Measurements from ENCODE around the gene ALDH16A1. TPM values are rescaled to one million over a fixed set of nuclear protein-coding genes. Genes with fewer than 3 reads are reported as not detected.
"Not testable (repeated sequence)": the region's sequence is repeated elsewhere in the genome, so short reads cannot be mapped to it uniquely, and the experiment has no call there.

Gene ALDH16A1
- total RNA-seq, 3 donors from 2014 or later, result 31.2 to 36.4 (median 36.3) TPM

DNA sequence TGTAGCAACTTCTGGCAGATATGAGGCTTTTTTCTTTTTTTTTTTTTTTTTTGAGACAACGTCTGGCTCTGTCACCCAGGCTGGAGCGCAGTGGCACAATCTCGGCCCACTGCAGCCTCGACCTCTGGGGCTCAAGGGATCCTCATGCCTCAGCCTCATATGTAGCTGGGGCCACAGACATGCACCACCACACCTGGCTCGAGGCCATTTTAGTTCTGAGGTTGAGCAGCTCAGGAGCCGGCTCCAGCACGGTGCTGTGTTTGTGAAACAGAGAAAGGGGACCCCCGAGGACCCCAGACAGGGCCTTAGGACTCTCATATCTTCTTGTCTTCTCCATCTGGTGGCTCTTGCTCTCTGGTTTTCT, 17.6 kb downstream of the ALDH16A1 start:
- ATAC-seq (no peak), DNase-seq (no peak)
- TF ChIP-seq CTCF (IDR thresholded peaks at IDR 0.05), result no peak
- Histone ChIP-seq H3K4me1 (ENCODE audit: low read depth) (peaks cover 11% of the 10 kb centered on the region), H3K9me3 (no peaks in the 10 kb centered on the region), H3K4me3 (no peak overlapping the region), H3K36me3 (ENCODE audit: low read depth) (no peaks in the 10 kb centered on the region)
- intact Hi-C loops (cut with DNase I, micrococcal nuclease), result no loop called here

DNA sequence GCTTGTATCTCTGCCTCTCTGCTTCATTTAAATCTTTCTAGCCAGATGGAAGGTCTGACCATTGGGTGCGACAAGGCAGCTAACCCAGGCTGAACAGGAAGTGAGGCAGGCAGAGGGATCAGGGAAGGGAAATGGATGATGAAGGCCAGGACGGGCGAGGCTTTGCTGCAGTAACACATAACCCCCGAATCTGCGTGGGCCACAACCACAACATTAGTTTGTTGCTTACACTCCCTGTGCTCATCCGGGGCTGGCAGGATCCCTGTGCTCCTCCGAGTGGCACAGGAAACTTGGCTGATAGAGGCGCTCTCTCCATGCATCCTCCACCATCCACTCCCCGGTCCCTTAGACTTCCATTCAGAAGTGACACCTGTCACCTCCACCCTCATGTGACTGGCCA, 19.9 kb downstream of the ALDH16A1 start:
- Histone ChIP-seq H3K4me3 (no peak overlapping the region), H3K4me1 (ENCODE audit: low read depth) (peaks cover 11% of the 10 kb centered on the region), H3K9me3 (no peaks in the 10 kb centered on the region), H3K36me3 (ENCODE audit: low read depth) (no peaks in the 10 kb centered on the region)
- intact Hi-C loops (cut with DNase I, micrococcal nuclease), result no loop called here
- ATAC-seq, result no peak
- no peak for TF ChIP-seq CTCF (IDR thresholded peaks at IDR 0.05)
- DNase-seq, result no peak

- DNase-seq; H3K9me3 ChIP-seq; ATAC-seq; H3K4me3 ChIP-seq; intact Hi-C loops (cut with DNase I, micrococcal nuclease); H3K36me3 ChIP-seq (ENCODE audit: low read depth): not testable (repeated sequence)
- H3K4me1 ChIP-seq (ENCODE audit: low read depth), result peaks cover 12% of the 10 kb centered on the region
Observed at GRCh38 chr19:49473501-49473867, 20.5 kb downstream of the ALDH16A1 start.

DNA sequence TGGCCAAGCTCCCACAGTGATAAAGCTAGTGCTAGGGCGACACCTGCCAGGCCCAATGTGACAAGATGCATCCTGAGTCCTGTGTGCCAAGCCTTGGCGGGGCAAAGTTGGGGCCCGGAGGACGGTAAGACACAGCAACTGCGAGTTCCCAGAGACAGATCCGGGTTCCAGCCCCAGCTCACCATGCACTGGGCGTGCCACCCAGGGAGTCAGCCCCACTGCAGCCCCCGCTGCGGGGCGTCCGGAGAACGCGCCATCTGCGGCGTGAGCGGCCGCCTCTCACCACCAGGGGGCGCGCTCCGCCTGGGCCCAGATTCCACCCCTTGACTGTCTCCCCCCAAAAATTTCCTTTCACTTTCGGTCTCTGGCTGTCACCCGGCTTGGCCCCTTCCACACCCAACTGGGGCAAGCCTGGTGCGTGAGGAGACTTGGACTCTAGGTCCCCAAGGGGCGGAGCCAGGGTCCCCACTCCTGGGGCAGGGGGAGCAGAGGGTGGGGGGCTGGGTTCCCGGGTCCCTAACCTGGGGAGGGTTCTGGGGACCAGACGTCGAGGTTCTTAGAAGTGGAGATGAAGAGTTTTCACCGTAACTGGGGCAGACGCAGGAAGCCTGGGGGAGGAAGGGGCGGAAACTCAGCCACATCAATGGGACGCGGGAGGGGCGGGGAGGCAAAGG, 21.0 kb downstream of the ALDH16A1 start, which contains the start of gene FLT3LG:
TSS of gene FLT3LG (plus strand) at position 348 of the 674 bp plus-strand sequence. CDS start 425 bp downstream, outside the sequence.
- intact Hi-C loops (cut with DNase I, micrococcal nuclease), result no loop called here
- TF ChIP-seq CTCF (IDR thresholded peaks at IDR 0.05), result peak; percentile 99
- peak; percentile 84 for ATAC-seq
- no peaks in the 10 kb centered on the region for H3K9me3 ChIP-seq
- H3K4me3 ChIP-seq, result no peak within 1 kb of the TSS
- no peaks in the 10 kb centered on the region for H3K36me3 ChIP-seq (ENCODE audit: low read depth)
- peak; percentile 81 to 87 (median 85) for DNase-seq
- H3K4me1 ChIP-seq (ENCODE audit: low read depth), result peaks cover 10% of the 10 kb centered on the region

DNA sequence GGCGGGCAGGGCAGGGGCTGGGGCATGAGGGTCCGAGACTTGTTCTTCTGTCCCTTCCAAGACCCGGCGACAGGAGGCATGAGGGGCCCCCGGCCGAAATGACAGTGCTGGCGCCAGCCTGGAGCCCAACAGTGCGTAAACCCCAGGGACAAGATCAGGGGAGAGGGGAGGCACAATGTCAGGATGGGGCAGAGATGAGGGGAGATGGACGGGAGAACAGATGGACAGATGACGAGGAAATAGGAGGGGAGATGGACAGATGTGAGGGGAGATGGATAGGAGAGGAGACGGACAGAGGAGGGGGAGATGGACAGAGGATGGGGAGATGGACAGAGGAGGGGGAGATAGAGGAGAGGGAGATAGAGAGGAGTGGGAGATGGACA, 21.5 kb downstream of the ALDH16A1 start:
- DNase-seq (no peak), ATAC-seq (no peak)
- H3K4me3 ChIP-seq, result no peak overlapping the region
- intact Hi-C loops (cut with DNase I, micrococcal nuclease), result no loop called here
- H3K4me1 ChIP-seq (ENCODE audit: low read depth), result peaks cover 8% of the 10 kb centered on the region
- H3K9me3 ChIP-seq, result no peaks in the 10 kb centered on the region
- H3K36me3 ChIP-seq (ENCODE audit: low read depth), result no peaks in the 10 kb centered on the region
- TF ChIP-seq CTCF (IDR thresholded peaks at IDR 0.05), result no peak

- intact Hi-C loops (cut with DNase I, micrococcal nuclease), result no loop called here
- DNase-seq, result no peak
- no peak for TF ChIP-seq CTCF (IDR thresholded peaks at IDR 0.05)
- Histone ChIP-seq H3K4me3 (no peak overlapping the region), H3K4me1 (ENCODE audit: low read depth) (peaks cover 8% of the 10 kb centered on the region), H3K9me3 (no peaks in the 10 kb centered on the region), H3K36me3 (ENCODE audit: low read depth) (no peaks in the 10 kb centered on the region)
- no peak for ATAC-seq
Observed at GRCh38 chr19:49475191-49475917, 22.3 kb downstream of the ALDH16A1 start.

Data from mucosa of descending colon (tissue), 3 donors.